HG03521 (cell line): ENCODE results near the gene RNF19B.
"Not testable (repeated sequence)": the region's sequence is repeated elsewhere in the genome, so short reads cannot be mapped to it uniquely, and the experiment has no call there.

Source experiments
- ATAC-seq: cut with Tn5 transposase; IDR thresholded peaks from one replicate; pipeline ENCODE4 v1.9.1; 2021; ENCODE audit warnings: mild to moderate bottlenecking, moderate library complexity; ENCODE audit not compliant: unreplicated experiment

The RNF19B gene

DNA sequence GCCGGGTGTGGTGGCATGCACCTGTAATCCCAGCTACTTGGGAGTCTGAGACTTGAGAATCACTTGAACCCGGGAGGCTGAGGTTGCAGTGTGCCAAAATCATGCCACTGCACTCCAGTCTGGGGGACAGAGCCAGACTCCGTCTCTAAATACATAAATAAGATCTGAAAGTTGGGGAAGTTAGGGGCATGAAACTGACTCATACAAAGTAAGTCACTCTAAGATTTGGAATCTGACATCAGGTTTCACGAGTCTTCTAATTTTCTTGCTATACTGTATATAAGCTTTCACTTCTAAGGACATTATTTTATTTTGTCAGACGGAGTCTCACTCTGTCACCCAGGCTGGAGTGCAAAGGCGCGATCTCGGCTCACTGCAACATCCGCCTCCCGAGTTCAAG, 30.1 kb downstream of the RNF19B start:
- no peak for ATAC-seq

- ATAC-seq: no peak
These were observed 30.8 kb downstream of the RNF19B start for GRCh38 chr1:32933742-32934322.

- ATAC-seq: no peak
These were observed 32.8 kb downstream of the RNF19B start for GRCh38 chr1:32931760-32932159.

DNA sequence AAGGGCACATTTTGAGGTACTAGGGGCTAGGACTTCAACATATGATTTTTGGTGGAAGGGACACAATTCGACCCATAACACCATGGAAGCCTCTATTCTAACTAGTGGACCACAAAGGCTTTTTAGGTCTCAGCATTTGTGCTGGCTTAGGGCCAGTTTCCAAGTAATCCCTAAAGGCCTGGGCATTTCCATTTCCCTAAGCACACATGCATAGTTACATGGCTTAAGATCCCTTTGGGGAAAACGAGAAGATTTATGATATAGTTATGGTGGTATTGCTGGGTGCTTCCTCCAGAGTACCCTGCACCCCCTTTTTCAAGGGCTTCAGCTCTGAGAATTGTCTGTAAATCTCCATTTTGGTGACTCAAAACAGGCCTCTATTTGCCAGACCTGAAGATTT, 35.2 kb downstream of the RNF19B start:
- no peak for ATAC-seq

- no peak for ATAC-seq
These were observed 35.9 kb downstream of the RNF19B start for GRCh38 chr1:32928715-32929114.

GRCh38 chr1:32928285-32928684, 36.3 kb downstream of the RNF19B start:
- ATAC-seq: no peak

GRCh38 chr1:32927441-32927840, 37.2 kb downstream of the RNF19B start:
- no peak for ATAC-seq

DNA sequence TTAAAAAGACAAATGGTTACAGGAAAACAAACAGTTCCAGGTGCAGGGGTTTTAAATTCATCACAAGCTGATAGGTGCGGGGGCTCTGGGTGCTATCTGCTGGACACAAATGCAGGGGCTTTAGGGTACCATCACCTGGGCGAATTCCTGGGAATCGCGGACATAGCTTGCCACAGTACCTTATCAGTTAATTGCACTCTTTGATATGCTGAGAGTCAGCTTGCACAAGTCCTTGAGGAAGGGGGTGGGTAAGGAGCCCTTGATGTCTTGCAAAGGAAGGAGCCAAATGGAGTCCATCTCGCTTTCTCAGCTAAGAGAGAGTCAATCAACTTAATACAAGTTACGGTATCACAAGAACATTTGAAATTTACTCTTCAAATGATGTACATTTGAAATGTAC, 38.0 kb downstream of the RNF19B start:
- ATAC-seq: no peak

DNA sequence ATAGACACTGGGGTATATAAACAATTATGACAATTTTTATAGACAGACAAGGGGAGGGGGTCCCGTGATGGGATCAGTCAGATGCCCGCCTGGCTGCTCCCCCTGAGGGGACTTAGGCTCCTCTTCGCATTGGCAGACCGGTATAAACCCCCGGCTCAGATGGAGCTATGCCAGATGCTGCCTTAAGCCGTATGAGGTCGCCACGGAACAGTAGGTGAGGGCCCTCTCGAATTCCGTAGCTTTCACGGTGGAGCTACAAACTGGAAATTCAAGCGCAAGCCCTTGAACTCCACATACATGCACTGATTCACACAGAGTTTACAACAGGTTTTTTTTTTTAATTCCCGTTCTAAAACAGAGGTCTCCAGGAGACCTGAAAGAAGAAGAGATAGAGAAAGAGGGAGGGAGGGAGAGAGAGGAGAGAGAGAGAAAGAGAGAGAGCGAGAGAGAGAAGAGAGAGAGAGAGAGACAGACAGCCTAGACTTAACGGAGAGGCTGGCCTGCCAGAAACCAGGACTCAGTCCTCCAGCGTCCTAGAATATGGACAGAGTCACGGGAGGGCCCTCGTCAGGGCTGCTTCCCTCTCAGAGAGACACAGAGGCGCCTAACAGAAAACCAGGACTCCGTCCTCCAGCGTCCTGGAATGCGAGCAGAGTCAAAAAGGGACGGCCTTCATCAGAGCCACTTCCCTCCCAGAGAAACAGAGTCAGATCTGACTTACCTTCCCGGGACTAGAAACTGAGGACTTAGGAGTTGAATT, 39.0 kb downstream of the RNF19B start:
- no peak for ATAC-seq

- no peak for ATAC-seq
These were observed 39.7 kb downstream of the RNF19B start for GRCh38 chr1:32924881-32925344.

- ATAC-seq: no peak
These were observed 43.8 kb downstream of the RNF19B start for GRCh38 chr1:32920833-32921232.

- no peak for ATAC-seq
These were observed 44.5 kb downstream of the RNF19B start for GRCh38 chr1:32919811-32920733.

DNA sequence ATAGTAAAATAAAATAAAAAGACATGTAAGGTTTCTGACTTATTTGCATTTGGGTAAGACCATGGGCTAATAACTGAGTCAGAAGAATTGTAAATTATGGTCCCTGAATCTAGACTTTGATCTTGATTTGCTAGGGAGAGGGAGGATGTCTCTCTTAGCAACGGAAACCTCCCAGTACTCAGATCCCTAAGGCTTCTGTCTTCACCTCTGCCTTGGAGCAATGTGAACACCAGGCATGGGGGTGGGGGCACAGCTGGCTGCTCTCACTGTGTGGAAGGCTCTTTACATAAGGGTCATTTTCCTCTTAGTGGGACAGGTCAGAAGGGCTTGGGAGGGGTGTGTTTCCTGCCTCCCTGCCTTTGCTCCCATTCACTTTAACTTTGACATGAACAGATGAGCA, 46.4 kb downstream of the RNF19B start:
- ATAC-seq: no peak

DNA sequence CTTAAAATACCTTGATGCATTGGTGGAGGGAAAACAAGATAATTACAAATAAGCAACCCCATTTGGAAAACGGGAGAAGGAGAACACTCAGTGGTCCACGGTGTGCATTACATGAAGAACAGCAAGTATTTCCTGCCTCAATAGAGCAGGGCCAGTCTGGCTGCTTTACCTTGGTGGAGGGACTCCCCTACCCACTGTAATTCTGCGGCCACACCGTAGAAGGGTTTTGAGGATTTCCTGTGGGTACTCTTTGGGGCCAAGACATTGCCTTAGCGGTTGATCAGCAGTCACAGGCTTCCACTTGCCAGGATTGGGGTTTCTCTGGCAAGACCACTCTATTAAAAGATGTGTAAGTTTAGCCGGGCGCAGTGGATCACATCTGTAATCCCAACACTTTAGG, 47.1 kb downstream of the RNF19B start:
- no peak for ATAC-seq

- ATAC-seq: no peak
These were observed 48.6 kb downstream of the RNF19B start for GRCh38 chr1:32915766-32916706.

DNA sequence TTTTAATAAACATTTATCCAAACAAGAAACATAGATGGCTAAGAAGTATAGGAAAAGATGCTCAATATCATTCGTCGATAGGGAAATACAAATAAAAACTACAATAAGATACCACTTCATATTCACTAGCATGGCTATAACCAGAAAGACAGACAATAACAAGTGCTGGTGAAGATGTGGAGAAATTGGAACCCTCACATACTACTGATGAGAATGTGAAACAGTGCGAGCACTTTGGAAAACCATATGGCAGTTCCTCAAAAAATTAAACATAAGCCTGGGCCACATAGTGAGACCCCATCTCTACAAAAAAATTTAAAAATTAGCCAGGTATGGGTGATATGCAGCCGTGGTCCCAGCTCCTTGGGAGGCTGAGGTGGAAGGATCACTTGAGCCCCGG, 54.3 kb downstream of the RNF19B start:
- ATAC-seq: no peak

- ATAC-seq: no peak
These were observed 57.2 kb downstream of the RNF19B start for GRCh38 chr1:32907435-32907834.

GRCh38 chr1:32906654-32907053, 58.0 kb downstream of the RNF19B start:
- no peak for ATAC-seq

DNA sequence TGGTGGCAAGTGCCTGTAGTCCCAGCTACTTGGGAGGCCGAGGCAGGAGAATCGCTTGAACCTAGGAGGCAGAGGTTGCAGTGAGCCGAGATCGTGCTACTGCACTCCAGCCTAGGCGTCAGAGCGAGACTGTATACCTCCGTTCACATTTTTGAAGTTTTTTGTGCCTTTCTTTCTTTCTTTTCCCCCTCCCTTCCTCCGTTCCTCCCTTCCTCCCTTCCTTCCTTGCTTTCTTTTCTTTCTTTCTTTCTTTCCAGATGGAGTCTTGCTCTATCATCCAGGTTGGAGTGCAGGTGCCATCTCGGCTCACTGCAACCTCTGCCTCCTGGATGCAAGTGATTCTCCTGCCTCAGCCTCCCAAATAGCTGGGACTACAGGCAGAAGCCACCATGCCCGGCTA, 59.0 kb downstream of the RNF19B start:
- ATAC-seq: not testable (repeated sequence)

GRCh38 chr1:32904797-32905196, 59.8 kb downstream of the RNF19B start:
- no peak for ATAC-seq
